ENCODE results near the gene PRKG1.

The PRKG1 gene

DNA sequence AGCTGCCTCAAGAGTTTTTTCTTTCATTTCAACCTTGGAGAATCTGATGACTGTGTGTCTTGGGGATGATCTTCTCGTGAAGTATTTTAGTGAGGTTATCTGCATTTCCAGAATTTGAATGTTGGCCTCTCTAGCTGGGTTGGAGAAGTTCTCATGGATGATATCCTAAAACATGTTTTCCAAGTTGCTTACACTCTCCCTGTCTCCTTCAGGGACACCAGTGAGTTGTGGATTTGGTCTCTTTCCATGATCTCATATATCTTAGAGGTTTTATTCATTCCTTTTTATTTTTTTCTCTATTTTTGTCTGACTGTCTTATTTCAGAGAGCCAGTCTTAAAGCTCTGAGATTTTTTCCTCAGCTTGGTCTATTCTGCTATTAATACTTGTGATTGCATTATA lies 907.4 kb downstream of the PRKG1 start:
- Histone ChIP-seq H2AFZ (ENCODE audit: low read length) (no peak overlapping the region), H3K79me2 (ENCODE audit: insufficient read depth, low read length) (no peaks in the 10 kb centered on the region)
- TF ChIP-seq, protein P1, sequence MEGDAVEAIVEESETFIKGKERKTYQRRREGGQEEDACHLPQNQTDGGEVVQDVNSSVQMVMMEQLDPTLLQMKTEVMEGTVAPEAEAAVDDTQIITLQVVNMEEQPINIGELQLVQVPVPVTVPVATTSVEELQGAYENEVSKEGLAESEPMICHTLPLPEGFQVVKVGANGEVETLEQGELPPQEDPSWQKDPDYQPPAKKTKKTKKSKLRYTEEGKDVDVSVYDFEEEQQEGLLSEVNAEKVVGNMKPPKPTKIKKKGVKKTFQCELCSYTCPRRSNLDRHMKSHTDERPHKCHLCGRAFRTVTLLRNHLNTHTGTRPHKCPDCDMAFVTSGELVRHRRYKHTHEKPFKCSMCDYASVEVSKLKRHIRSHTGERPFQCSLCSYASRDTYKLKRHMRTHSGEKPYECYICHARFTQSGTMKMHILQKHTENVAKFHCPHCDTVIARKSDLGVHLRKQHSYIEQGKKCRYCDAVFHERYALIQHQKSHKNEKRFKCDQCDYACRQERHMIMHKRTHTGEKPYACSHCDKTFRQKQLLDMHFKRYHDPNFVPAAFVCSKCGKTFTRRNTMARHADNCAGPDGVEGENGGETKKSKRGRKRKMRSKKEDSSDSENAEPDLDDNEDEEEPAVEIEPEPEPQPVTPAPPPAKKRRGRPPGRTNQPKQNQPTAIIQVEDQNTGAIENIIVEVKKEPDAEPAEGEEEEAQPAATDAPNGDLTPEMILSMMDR (conservative IDR thresholded peaks at IDR 0.05; ENCODE audit: low read length) = no peak
- TF ChIP-seq EZH2phosphoT487 (IDR thresholded peaks at IDR 0.05; ENCODE audit: borderline replicate concordance) = no peak

GRCh38 chr10:51983481-51983880 lies 909.2 kb downstream of the PRKG1 start:
- Histone ChIP-seq H3K9me2 (replicated peaks; ENCODE audit: low read depth, low read length) (no peaks in the 10 kb centered on the region), H3K27me3 (ENCODE audit: insufficient read depth, low read length, poor library complexity, severe bottlenecking) (no peaks in the 10 kb centered on the region), H3K4me2 (ENCODE audit: low read depth, low read length, poor library complexity, severe bottlenecking) (no peak overlapping the region), H4K20me1 (ENCODE audit: insufficient read depth, low read length, poor library complexity, severe bottlenecking) (no peaks in the 10 kb centered on the region), H3F3A (ENCODE audit: low read depth) (no peaks in the 10 kb centered on the region), H3K9me3 (ENCODE audit: insufficient read depth, low read depth, low read length) (no peaks in the 10 kb centered on the region; the same call in 1 of the 2 replicates), H3K4me3 (ENCODE audit: low read length, poor library complexity, severe bottlenecking) (no peak overlapping the region), H3K79me2 (ENCODE audit: insufficient read depth, low read length) (no peaks in the 10 kb centered on the region), H3K36me3 (ENCODE audit: insufficient read depth, low read length) (no peaks in the 10 kb centered on the region), H2AFZ (ENCODE audit: low read length) (no peak overlapping the region), H3K4me1 (ENCODE audit: insufficient read depth, low read length, poor library complexity, severe bottlenecking) (no peaks in the 10 kb centered on the region), H3K9ac (ENCODE audit: low read depth, low read length, poor library complexity, severe bottlenecking) (no peak overlapping the region)
- TF ChIP-seq, protein P1 (conservative IDR thresholded peaks at IDR 0.05; ENCODE audit: low read length) = no peak
- TF ChIP-seq EZH2phosphoT487 (IDR thresholded peaks at IDR 0.05; ENCODE audit: borderline replicate concordance) = no peak

More for the DNA sequence above, 907.4 kb downstream of the PRKG1 start:
- no peaks in the 10 kb centered on the region for H3F3A ChIP-seq (ENCODE audit: low read depth)
- H3K4me2 ChIP-seq (ENCODE audit: low read depth, low read length, poor library complexity, severe bottlenecking) = no peak overlapping the region
- H3K9me3 ChIP-seq (ENCODE audit: insufficient read depth, low read depth, low read length) = no peaks in the 10 kb centered on the region; the same call in 1 of the 2 replicates
- no peaks in the 10 kb centered on the region for H3K27me3 ChIP-seq (ENCODE audit: insufficient read depth, low read length, poor library complexity, severe bottlenecking)
- H4K20me1 ChIP-seq (ENCODE audit: insufficient read depth, low read length, poor library complexity, severe bottlenecking) = no peaks in the 10 kb centered on the region
- H3K4me3 ChIP-seq (ENCODE audit: low read length, poor library complexity, severe bottlenecking) = no peak overlapping the region
- no peaks in the 10 kb centered on the region for H3K36me3 ChIP-seq (ENCODE audit: insufficient read depth, low read length)
- H3K4me1 ChIP-seq (ENCODE audit: insufficient read depth, low read length, poor library complexity, severe bottlenecking) = no peaks in the 10 kb centered on the region
- H3K9me2 ChIP-seq (replicated peaks; ENCODE audit: low read depth, low read length) = no peaks in the 10 kb centered on the region
- no peak overlapping the region for H3K9ac ChIP-seq (ENCODE audit: low read depth, low read length, poor library complexity, severe bottlenecking)

- no peaks in the 10 kb centered on the region for H3K4me1 ChIP-seq (ENCODE audit: insufficient read depth, low read length, poor library complexity, severe bottlenecking)
- H3K27me3 ChIP-seq (ENCODE audit: insufficient read depth, low read length, poor library complexity, severe bottlenecking) = no peaks in the 10 kb centered on the region
- H3K4me2 ChIP-seq (ENCODE audit: low read depth, low read length, poor library complexity, severe bottlenecking) = no peak overlapping the region
- no peak overlapping the region for H3K9ac ChIP-seq (ENCODE audit: low read depth, low read length, poor library complexity, severe bottlenecking)
- no peaks in the 10 kb centered on the region for H3K79me2 ChIP-seq (ENCODE audit: insufficient read depth, low read length)
- no peaks in the 10 kb centered on the region for H3K36me3 ChIP-seq (ENCODE audit: insufficient read depth, low read length)
- TF ChIP-seq, protein P1 (conservative IDR thresholded peaks at IDR 0.05; ENCODE audit: low read length) = no peak
- TF ChIP-seq EZH2phosphoT487 (IDR thresholded peaks at IDR 0.05; ENCODE audit: borderline replicate concordance) = no peak
- no peak overlapping the region for H3K4me3 ChIP-seq (ENCODE audit: low read length, poor library complexity, severe bottlenecking)
- no peaks in the 10 kb centered on the region; the same call in 1 of the 2 replicates for H3K9me3 ChIP-seq (ENCODE audit: insufficient read depth, low read depth, low read length)
- H3K9me2 ChIP-seq (replicated peaks; ENCODE audit: low read depth, low read length) = no peaks in the 10 kb centered on the region
- no peak overlapping the region for H2AFZ ChIP-seq (ENCODE audit: low read length)
- no peaks in the 10 kb centered on the region for H4K20me1 ChIP-seq (ENCODE audit: insufficient read depth, low read length, poor library complexity, severe bottlenecking)
- H3F3A ChIP-seq (ENCODE audit: low read depth) = no peaks in the 10 kb centered on the region
Observed at GRCh38 chr10:51985336-51985735, 911.0 kb downstream of the PRKG1 start.

All from Loucy (cell line).